ENCODE measurements around the gene TCF12.

TCF12 gene

GRCh38 chr15:57195326-57195725 is 276.9 kb downstream of the TCF12 start:
- Histone ChIP-seq H3K4me1 (ENCODE audit: insufficient read depth, insufficient read length) (no peaks in the 10 kb centered on the region), H3K27me3 (ENCODE audit: insufficient read depth, insufficient read length) (no peaks in the 10 kb centered on the region), H3K36me3 (ENCODE audit: insufficient read depth, insufficient read length, low read length) (peaks cover 10% of the 10 kb centered on the region), H3K9me3 (ENCODE audit: insufficient read depth, low read length) (no peaks in the 10 kb centered on the region), H3K9ac (ENCODE audit: insufficient read length, low read depth) (no peak overlapping the region), H3K4me3 (ENCODE audit: insufficient read length, low read depth) (no peak overlapping the region)
- no peak for DNase-seq (ENCODE audit: low read depth, low spot score)
- no peak for TF ChIP-seq SUZ12 (IDR thresholded peaks at IDR 0.05; ENCODE audit: extremely low read depth, insufficient read depth, insufficient read length)
- no peak for TF ChIP-seq ZNF274 (IDR thresholded peaks at IDR 0.05; ENCODE audit: low read depth, low read length)
- TF ChIP-seq YY1 (IDR thresholded peaks at IDR 0.05; ENCODE audit: insufficient read depth, insufficient read length), result no peak

GRCh38 chr15:57196865-57197264 is 278.4 kb downstream of the TCF12 start:
- Histone ChIP-seq H3K4me1 (ENCODE audit: insufficient read depth, insufficient read length) (no peaks in the 10 kb centered on the region), H3K9ac (ENCODE audit: insufficient read length, low read depth) (no peak overlapping the region), H3K4me3 (ENCODE audit: insufficient read length, low read depth) (no peak overlapping the region), H3K9me3 (ENCODE audit: insufficient read depth, low read length) (no peaks in the 10 kb centered on the region), H3K27me3 (ENCODE audit: insufficient read depth, insufficient read length) (no peaks in the 10 kb centered on the region), H3K36me3 (ENCODE audit: insufficient read depth, insufficient read length, low read length) (peaks cover 10% of the 10 kb centered on the region)
- no peak for TF ChIP-seq ZNF274 (IDR thresholded peaks at IDR 0.05; ENCODE audit: low read depth, low read length)
- TF ChIP-seq SUZ12 (IDR thresholded peaks at IDR 0.05; ENCODE audit: extremely low read depth, insufficient read depth, insufficient read length), result no peak
- no peak for TF ChIP-seq YY1 (IDR thresholded peaks at IDR 0.05; ENCODE audit: insufficient read depth, insufficient read length)
- no peak for DNase-seq (ENCODE audit: low read depth, low spot score)

GRCh38 chr15:57198131-57198530 is 279.7 kb downstream of the TCF12 start:
- H3K36me3 ChIP-seq (ENCODE audit: insufficient read depth, insufficient read length, low read length), result peaks cover 3% of the 10 kb centered on the region
- H3K4me3 ChIP-seq (ENCODE audit: insufficient read length, low read depth), result no peak overlapping the region
- no peak for DNase-seq (ENCODE audit: low read depth, low spot score)
- H3K9me3 ChIP-seq (ENCODE audit: insufficient read depth, low read length), result no peaks in the 10 kb centered on the region
- no peaks in the 10 kb centered on the region for H3K4me1 ChIP-seq (ENCODE audit: insufficient read depth, insufficient read length)
- no peak overlapping the region for H3K9ac ChIP-seq (ENCODE audit: insufficient read length, low read depth)
- TF ChIP-seq YY1 (IDR thresholded peaks at IDR 0.05; ENCODE audit: insufficient read depth, insufficient read length), result no peak
- TF ChIP-seq SUZ12 (IDR thresholded peaks at IDR 0.05; ENCODE audit: extremely low read depth, insufficient read depth, insufficient read length), result no peak
- no peak for TF ChIP-seq ZNF274 (IDR thresholded peaks at IDR 0.05; ENCODE audit: low read depth, low read length)
- H3K27me3 ChIP-seq (ENCODE audit: insufficient read depth, insufficient read length), result no peaks in the 10 kb centered on the region

GRCh38 chr15:57198654-57199291 is 280.3 kb downstream of the TCF12 start:
- peaks cover 2% of the 10 kb centered on the region for H3K36me3 ChIP-seq (ENCODE audit: insufficient read depth, insufficient read length, low read length)

GRCh38 chr15:57201578-57201977 is 283.1 kb downstream of the TCF12 start:
- Histone ChIP-seq H3K4me3 (ENCODE audit: insufficient read length, low read depth) (no peak overlapping the region), H3K9me3 (ENCODE audit: insufficient read depth, low read length) (no peaks in the 10 kb centered on the region), H3K9ac (ENCODE audit: insufficient read length, low read depth) (no peak overlapping the region), H3K4me1 (ENCODE audit: insufficient read depth, insufficient read length) (no peaks in the 10 kb centered on the region), H3K27me3 (ENCODE audit: insufficient read depth, insufficient read length) (no peaks in the 10 kb centered on the region), H3K36me3 (ENCODE audit: insufficient read depth, insufficient read length, low read length) (peaks cover 2% of the 10 kb centered on the region)
- no peak for TF ChIP-seq YY1 (IDR thresholded peaks at IDR 0.05; ENCODE audit: insufficient read depth, insufficient read length)
- TF ChIP-seq ZNF274 (IDR thresholded peaks at IDR 0.05; ENCODE audit: low read depth, low read length), result no peak
- TF ChIP-seq SUZ12 (IDR thresholded peaks at IDR 0.05; ENCODE audit: extremely low read depth, insufficient read depth, insufficient read length), result no peak
- DNase-seq (ENCODE audit: low read depth, low spot score), result no peak

More at GRCh38 chr15:57198654-57199291, 280.3 kb downstream of the TCF12 start:
- Histone ChIP-seq H3K9ac (ENCODE audit: insufficient read length, low read depth) (no peak overlapping the region), H3K4me1 (ENCODE audit: insufficient read depth, insufficient read length) (no peaks in the 10 kb centered on the region), H3K4me3 (ENCODE audit: insufficient read length, low read depth) (no peak overlapping the region), H3K9me3 (ENCODE audit: insufficient read depth, low read length) (no peaks in the 10 kb centered on the region), H3K27me3 (ENCODE audit: insufficient read depth, insufficient read length) (no peaks in the 10 kb centered on the region)
- TF ChIP-seq SUZ12 (IDR thresholded peaks at IDR 0.05; ENCODE audit: extremely low read depth, insufficient read depth, insufficient read length), result no peak
- TF ChIP-seq YY1 (IDR thresholded peaks at IDR 0.05; ENCODE audit: insufficient read depth, insufficient read length), result no peak
- peak; percentile 78 for DNase-seq (ENCODE audit: low read depth, low spot score)

- Histone ChIP-seq H3K9ac (ENCODE audit: insufficient read length, low read depth) (no peak overlapping the region), H3K4me1 (ENCODE audit: insufficient read depth, insufficient read length) (no peaks in the 10 kb centered on the region), H3K9me3 (ENCODE audit: insufficient read depth, low read length) (no peaks in the 10 kb centered on the region), H3K4me3 (ENCODE audit: insufficient read length, low read depth) (no peak overlapping the region), H3K36me3 (ENCODE audit: insufficient read depth, insufficient read length, low read length) (peaks cover 2% of the 10 kb centered on the region), H3K27me3 (ENCODE audit: insufficient read depth, insufficient read length) (no peaks in the 10 kb centered on the region)
- DNase-seq (ENCODE audit: low read depth, low spot score), result no peak
- no peak for TF ChIP-seq ZNF274 (IDR thresholded peaks at IDR 0.05; ENCODE audit: low read depth, low read length)
- no peak for TF ChIP-seq YY1 (IDR thresholded peaks at IDR 0.05; ENCODE audit: insufficient read depth, insufficient read length)
- TF ChIP-seq SUZ12 (IDR thresholded peaks at IDR 0.05; ENCODE audit: extremely low read depth, insufficient read depth, insufficient read length), result no peak
Measured at GRCh38 chr15:57203906-57204305, 285.5 kb downstream of the TCF12 start.

- no peak overlapping the region for H3K4me3 ChIP-seq (ENCODE audit: insufficient read length, low read depth)
- H3K27me3 ChIP-seq (ENCODE audit: insufficient read depth, insufficient read length), result no peaks in the 10 kb centered on the region
- H3K9me3 ChIP-seq (ENCODE audit: insufficient read depth, low read length), result no peaks in the 10 kb centered on the region
- H3K4me1 ChIP-seq (ENCODE audit: insufficient read depth, insufficient read length), result no peaks in the 10 kb centered on the region
- peaks cover 2% of the 10 kb centered on the region for H3K36me3 ChIP-seq (ENCODE audit: insufficient read depth, insufficient read length, low read length)
- no peak overlapping the region for H3K9ac ChIP-seq (ENCODE audit: insufficient read length, low read depth)
- TF ChIP-seq ZNF274 (IDR thresholded peaks at IDR 0.05; ENCODE audit: low read depth, low read length) (no peak), YY1 (IDR thresholded peaks at IDR 0.05; ENCODE audit: insufficient read depth, insufficient read length) (no peak), SUZ12 (IDR thresholded peaks at IDR 0.05; ENCODE audit: extremely low read depth, insufficient read depth, insufficient read length) (no peak)
- DNase-seq (ENCODE audit: low read depth, low spot score), result no peak
Measured at GRCh38 chr15:57205027-57205855, 286.8 kb downstream of the TCF12 start.
